ENCODE measurements around the gene BPIFA1.

The BPIFA1 gene

DNA sequence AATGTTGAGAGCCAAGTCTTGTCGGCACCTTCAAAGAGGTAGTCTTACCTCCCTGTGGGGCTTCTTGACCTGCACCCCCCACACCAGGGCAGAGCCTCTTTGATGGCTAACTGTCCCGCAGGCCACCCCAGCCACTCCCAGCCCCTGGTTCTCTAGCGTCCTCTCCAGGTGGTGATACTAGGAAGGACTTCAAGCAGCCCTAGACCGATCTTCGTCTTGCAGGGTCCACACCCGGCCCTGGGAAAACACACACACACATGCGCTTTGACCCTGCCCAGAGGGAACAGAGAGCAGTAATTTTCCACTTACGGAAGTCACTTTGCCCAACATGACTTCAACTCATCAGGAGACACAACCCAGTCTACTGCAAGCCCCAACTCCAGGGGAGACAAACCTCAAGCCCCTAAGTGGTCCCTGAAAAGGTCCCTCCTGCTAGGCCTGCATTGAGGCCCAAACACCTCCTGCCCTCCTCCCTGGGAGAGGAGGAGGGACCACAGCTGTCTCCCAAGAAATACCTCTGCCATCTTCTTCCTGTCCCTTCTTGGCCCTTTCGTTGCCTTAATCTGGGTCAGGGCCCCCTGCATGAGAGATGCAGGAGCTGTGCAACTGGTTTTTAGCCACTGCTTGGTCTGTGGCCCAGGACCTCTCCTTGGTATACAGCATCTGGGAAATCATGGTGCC lies 44.3 kb downstream of the BPIFA1 start:
- Mint-ChIP-seq H3K27me3 (no peaks in the 10 kb centered on the region), H3K36me3 (ENCODE audit: low read depth) (no peaks in the 10 kb centered on the region), H3K27ac (no peak overlapping the region), H3K4me3 (no peak overlapping the region), H3K4me1 (ENCODE audit: low read depth) (no peaks in the 10 kb centered on the region), H3K9me3 (no peaks in the 10 kb centered on the region)

DNA sequence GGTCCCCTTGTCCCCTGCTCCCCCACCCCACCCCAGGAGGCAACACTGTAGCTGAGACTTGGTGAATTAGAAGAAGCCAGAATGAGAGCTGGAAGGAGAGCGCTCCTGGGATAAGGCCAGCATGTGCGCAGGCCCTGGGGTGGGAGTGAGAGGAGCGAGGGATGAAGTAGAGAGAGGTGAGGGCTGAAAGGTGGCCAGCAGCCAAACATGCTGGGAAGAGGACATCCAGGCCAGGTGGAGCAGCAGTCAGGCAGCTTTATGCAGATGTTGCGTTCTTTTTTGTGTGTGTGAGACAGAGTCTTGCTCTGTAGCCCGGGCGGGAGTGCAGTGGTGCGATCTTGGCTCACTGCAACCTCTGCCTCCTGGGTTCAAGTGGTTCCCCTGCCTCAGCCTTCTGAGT lies 45.0 kb downstream of the BPIFA1 start:
- no peak overlapping the region for H3K27ac Mint-ChIP-seq
- no peaks in the 10 kb centered on the region for H3K4me1 Mint-ChIP-seq (ENCODE audit: low read depth)
- no peaks in the 10 kb centered on the region for H3K9me3 Mint-ChIP-seq
- H3K36me3 Mint-ChIP-seq (ENCODE audit: low read depth), result no peaks in the 10 kb centered on the region
- H3K27me3 Mint-ChIP-seq, result no peaks in the 10 kb centered on the region
- no peak overlapping the region for H3K4me3 Mint-ChIP-seq

- no peaks in the 10 kb centered on the region for H3K4me1 Mint-ChIP-seq (ENCODE audit: low read depth)
- H3K36me3 Mint-ChIP-seq (ENCODE audit: low read depth), result no peaks in the 10 kb centered on the region
- H3K27me3 Mint-ChIP-seq, result no peaks in the 10 kb centered on the region
- no peak overlapping the region for H3K4me3 Mint-ChIP-seq
- no peak overlapping the region for H3K27ac Mint-ChIP-seq
- no peaks in the 10 kb centered on the region for H3K9me3 Mint-ChIP-seq
Measured at GRCh38 chr20:33281550-33282146, 45.9 kb downstream of the BPIFA1 start.

- Mint-ChIP-seq H3K4me3 (no peak overlapping the region), H3K27ac (no peak overlapping the region), H3K4me1 (ENCODE audit: low read depth) (no peaks in the 10 kb centered on the region), H3K27me3 (no peaks in the 10 kb centered on the region), H3K9me3 (no peaks in the 10 kb centered on the region), H3K36me3 (ENCODE audit: low read depth) (no peaks in the 10 kb centered on the region)
Measured at GRCh38 chr20:33282196-33282934, 46.6 kb downstream of the BPIFA1 start.

GRCh38 chr20:33282991-33283555 lies 47.3 kb downstream of the BPIFA1 start, which contains the start of gene BPIFB1:
Gene BPIFB1 (plus strand): TSS chr20:33283214. CDS start chr20:33286074, 2,860 bp downstream.
- Mint-ChIP-seq H3K27ac (no peak within 1 kb of the TSS), H3K4me1 (ENCODE audit: low read depth) (no peaks in the 10 kb centered on the region)

DNA sequence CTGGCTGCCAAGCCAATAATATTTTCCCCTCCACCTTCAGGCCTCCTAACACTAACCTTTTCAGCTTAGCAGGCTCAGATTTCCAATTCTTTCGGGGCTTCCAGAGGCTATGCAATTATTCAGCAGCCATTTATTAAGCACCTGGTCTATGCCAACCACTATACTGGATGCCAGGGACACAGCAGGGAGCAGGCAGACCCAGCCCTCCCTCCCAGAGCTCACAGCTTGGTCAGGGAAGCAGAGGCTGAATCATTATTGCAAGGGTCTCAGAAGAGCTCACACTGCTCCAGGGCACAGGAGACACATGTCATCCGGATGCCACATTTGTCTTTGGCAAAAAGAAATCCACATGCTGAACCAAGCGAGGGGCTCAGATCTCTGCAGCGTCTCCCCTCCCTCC lies 48.5 kb downstream of the BPIFA1 start:
- no peaks in the 10 kb centered on the region for H3K36me3 Mint-ChIP-seq (ENCODE audit: low read depth)
- H3K4me1 Mint-ChIP-seq (ENCODE audit: low read depth), result no peaks in the 10 kb centered on the region
- H3K9me3 Mint-ChIP-seq, result no peaks in the 10 kb centered on the region
- H3K27me3 Mint-ChIP-seq, result no peaks in the 10 kb centered on the region
- H3K4me3 Mint-ChIP-seq, result no peak overlapping the region
- no peak overlapping the region for H3K27ac Mint-ChIP-seq

More at GRCh38 chr20:33282991-33283555, 47.3 kb downstream of the BPIFA1 start, which contains the start of gene BPIFB1:
- Mint-ChIP-seq H3K27me3 (no peaks in the 10 kb centered on the region), H3K9me3 (no peaks in the 10 kb centered on the region), H3K4me3 (no peak within 1 kb of the TSS), H3K36me3 (ENCODE audit: low read depth) (no peaks in the 10 kb centered on the region)

- Mint-ChIP-seq H3K27me3 (no peaks in the 10 kb centered on the region), H3K9me3 (no peaks in the 10 kb centered on the region), H3K36me3 (ENCODE audit: low read depth) (no peaks in the 10 kb centered on the region), H3K4me1 (ENCODE audit: low read depth) (no peaks in the 10 kb centered on the region), H3K4me3 (no peak overlapping the region), H3K27ac (no peak overlapping the region)
Measured at GRCh38 chr20:33284937-33285336, 49.1 kb downstream of the BPIFA1 start.

- no peaks in the 10 kb centered on the region for H3K4me1 Mint-ChIP-seq (ENCODE audit: low read depth)
- no peak overlapping the region for H3K27ac Mint-ChIP-seq
- no peaks in the 10 kb centered on the region for H3K27me3 Mint-ChIP-seq
- H3K4me3 Mint-ChIP-seq, result no peak overlapping the region
- H3K36me3 Mint-ChIP-seq (ENCODE audit: low read depth), result no peaks in the 10 kb centered on the region
- H3K9me3 Mint-ChIP-seq, result no peaks in the 10 kb centered on the region
Measured at GRCh38 chr20:33285861-33286495, 50.2 kb downstream of the BPIFA1 start.

GRCh38 chr20:33287884-33288283 lies 52.1 kb downstream of the BPIFA1 start:
- Mint-ChIP-seq H3K27me3 (peaks cover 5% of the 10 kb centered on the region), H3K9me3 (no peaks in the 10 kb centered on the region), H3K27ac (no peak overlapping the region), H3K4me1 (ENCODE audit: low read depth) (no peaks in the 10 kb centered on the region), H3K36me3 (ENCODE audit: low read depth) (no peaks in the 10 kb centered on the region), H3K4me3 (no peak overlapping the region)

- Mint-ChIP-seq H3K4me1 (ENCODE audit: low read depth) (no peaks in the 10 kb centered on the region), H3K4me3 (no peak overlapping the region), H3K27ac (no peak overlapping the region), H3K27me3 (peaks cover 5% of the 10 kb centered on the region), H3K36me3 (ENCODE audit: low read depth) (no peaks in the 10 kb centered on the region), H3K9me3 (no peaks in the 10 kb centered on the region)
Measured at GRCh38 chr20:33290852-33291251, 55.1 kb downstream of the BPIFA1 start.

- Mint-ChIP-seq H3K27ac (no peak overlapping the region), H3K9me3 (no peaks in the 10 kb centered on the region), H3K4me1 (ENCODE audit: low read depth) (no peaks in the 10 kb centered on the region), H3K36me3 (ENCODE audit: low read depth) (no peaks in the 10 kb centered on the region), H3K4me3 (no peak overlapping the region), H3K27me3 (peaks cover 5% of the 10 kb centered on the region)
Measured at GRCh38 chr20:33291416-33291815, 55.6 kb downstream of the BPIFA1 start.

- H3K4me1 Mint-ChIP-seq (ENCODE audit: low read depth), result no peaks in the 10 kb centered on the region
- H3K9me3 Mint-ChIP-seq, result no peaks in the 10 kb centered on the region
- H3K27ac Mint-ChIP-seq, result no peak overlapping the region
- no peaks in the 10 kb centered on the region for H3K36me3 Mint-ChIP-seq (ENCODE audit: low read depth)
- H3K27me3 Mint-ChIP-seq, result peaks cover 5% of the 10 kb centered on the region
- no peak overlapping the region for H3K4me3 Mint-ChIP-seq
Measured at GRCh38 chr20:33291830-33292355, 56.1 kb downstream of the BPIFA1 start.

All from stimulated activated naive CD8-positive, alpha-beta T cell treated with anti-CD3 and anti-CD28 coated beads, Interleukin-15, Interleukin-2, amounts not matched to agents 100 ng/mL and 50 ng/mL, for 24 hours (primary cell).